Measurements from ENCODE around the gene ZNF576.
A peak's percentile ranks its signal among the peaks of the same experiment; 100 is the strongest.

Gene ZNF576

DNA sequence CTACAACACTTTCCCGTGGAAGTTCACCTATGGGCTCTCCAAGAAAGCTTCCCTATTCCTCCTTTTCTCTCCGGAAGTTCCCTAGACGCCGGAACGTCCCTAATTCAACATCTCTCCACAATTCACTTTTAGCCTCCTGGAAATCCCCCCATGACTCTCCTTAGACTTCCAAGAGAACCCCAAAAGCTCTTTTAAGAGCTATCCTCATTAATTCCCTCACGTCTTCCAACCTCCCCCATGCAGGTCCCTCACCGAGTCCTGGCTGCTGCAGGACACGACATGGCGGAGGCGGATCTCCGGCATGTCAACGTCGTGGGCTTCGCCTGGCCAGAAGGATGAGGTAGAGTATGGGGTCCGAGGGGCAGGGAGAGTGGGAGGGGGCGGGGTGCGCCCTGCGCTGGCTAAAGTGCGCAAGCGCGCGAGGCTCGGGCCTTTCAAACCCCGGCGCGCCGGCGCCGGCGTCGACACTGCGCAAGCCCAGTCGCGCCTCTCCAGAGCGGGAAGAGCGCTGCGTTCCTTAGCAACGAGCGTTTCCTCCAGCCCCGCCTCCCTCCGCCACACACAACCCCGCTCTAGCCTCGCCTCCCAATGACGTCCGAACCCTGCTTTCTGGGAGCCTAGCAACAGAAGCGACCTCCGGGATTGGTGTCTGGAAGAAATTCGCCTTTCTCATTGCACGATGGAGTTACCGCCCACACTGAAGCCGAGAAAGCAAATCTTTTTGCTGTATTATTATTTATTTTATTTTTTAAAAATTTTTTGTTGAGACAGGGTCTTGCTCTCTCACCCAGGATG lies 21.0 kb upstream of the ZNF576 start, which contains the start of the genes PINLYP and XRCC1:
PINLYP (plus strand) TSS at position 646 of the 795 bp plus-strand sequence. CDS start 1,391 bp downstream, outside the sequence.
XRCC1 (minus strand) TSS at position 372 of the 795 bp plus-strand sequence; CDS start at position 303, 69 bp downstream.
- Histone ChIP-seq H2AFZ (ENCODE audit: low read length) (peak within 1 kb of the TSS; percentile 87), H3K27ac (replicated peaks; ENCODE audit: low read length) (peak within 1 kb of the TSS; percentile 70), H3K4me2 (ENCODE audit: insufficient read depth, low read length, poor library complexity, severe bottlenecking) (peak within 1 kb of the TSS; percentile 75), H3K79me1 (ENCODE audit: low read depth, low read length) (peaks cover 4% of the 10 kb centered on the region), H3K27me3 (ENCODE audit: control insufficient read depth in 3 of 3, insufficient read depth in 3 of 3, low read depth in 1 of 3, low read length in 3 of 3) (no peaks in the 10 kb centered on the region), H2BK120ac (ENCODE audit: low read depth, low read length) (peak within 1 kb of the TSS; percentile 30), H3K36me3 (replicated peaks in 1 of 2; ENCODE audit: control insufficient read depth in 2 of 2, insufficient read depth in 2 of 2, low read length in 2 of 2) (peaks cover 4 to 36% of the 10 kb centered on the region in 2 donors), H3K14ac (ENCODE audit: low read length) (no peak within 1 kb of the TSS), H3K18ac (ENCODE audit: low read length) (peak within 1 kb of the TSS; percentile 61), H3K9me3 (replicated peaks in 1 of 2; ENCODE audit: control insufficient read depth in 2 of 2, insufficient read depth in 1 of 2, low read depth in 1 of 2, low read length in 2 of 2) (no peaks in the 10 kb centered on the region), H2BK15ac (ENCODE audit: low read length) (peak within 1 kb of the TSS; percentile 87), H2AK5ac (ENCODE audit: low read depth, low read length) (peak within 1 kb of the TSS; percentile 85), H3K23ac (ENCODE audit: low read depth, low read length, poor library complexity) (peak within 1 kb of the TSS; percentile 50), H2BK12ac (ENCODE audit: low read length) (no peak within 1 kb of the TSS), H3K4ac (ENCODE audit: low read length) (peak within 1 kb of the TSS; percentile 90), H2BK5ac (ENCODE audit: low read length) (peak within 1 kb of the TSS; percentile 93), H4K91ac (ENCODE audit: low read depth, low read length, poor library complexity) (peak within 1 kb of the TSS; percentile 57), H4K8ac (ENCODE audit: low read depth, low read length) (peak within 1 kb of the TSS; percentile 96), H3K4me3 (ENCODE audit: low read length in 2 of 2) (peak within 1 kb of the TSS; percentile 82 to 93), H3K4me1 (ENCODE audit: control insufficient read depth in 2 of 2, insufficient read depth in 1 of 2, low read depth in 1 of 2, low read length in 2 of 2) (peaks cover 8 to 12% of the 10 kb centered on the region in 2 donors), H3K9ac (ENCODE audit: low read depth, low read length, poor library complexity) (peak within 1 kb of the TSS; percentile 96)
- WGBS, 2 donors (ENCODE audit: extremely low coverage in 2 of 2, insufficient read length in 2 of 2, insufficient replicate concordance in 1 of 2): no CpG with 5 or more reads among the region's 51 CpGs
- DNase-seq (ENCODE audit: low spot score): peak; percentile 97

DNA sequence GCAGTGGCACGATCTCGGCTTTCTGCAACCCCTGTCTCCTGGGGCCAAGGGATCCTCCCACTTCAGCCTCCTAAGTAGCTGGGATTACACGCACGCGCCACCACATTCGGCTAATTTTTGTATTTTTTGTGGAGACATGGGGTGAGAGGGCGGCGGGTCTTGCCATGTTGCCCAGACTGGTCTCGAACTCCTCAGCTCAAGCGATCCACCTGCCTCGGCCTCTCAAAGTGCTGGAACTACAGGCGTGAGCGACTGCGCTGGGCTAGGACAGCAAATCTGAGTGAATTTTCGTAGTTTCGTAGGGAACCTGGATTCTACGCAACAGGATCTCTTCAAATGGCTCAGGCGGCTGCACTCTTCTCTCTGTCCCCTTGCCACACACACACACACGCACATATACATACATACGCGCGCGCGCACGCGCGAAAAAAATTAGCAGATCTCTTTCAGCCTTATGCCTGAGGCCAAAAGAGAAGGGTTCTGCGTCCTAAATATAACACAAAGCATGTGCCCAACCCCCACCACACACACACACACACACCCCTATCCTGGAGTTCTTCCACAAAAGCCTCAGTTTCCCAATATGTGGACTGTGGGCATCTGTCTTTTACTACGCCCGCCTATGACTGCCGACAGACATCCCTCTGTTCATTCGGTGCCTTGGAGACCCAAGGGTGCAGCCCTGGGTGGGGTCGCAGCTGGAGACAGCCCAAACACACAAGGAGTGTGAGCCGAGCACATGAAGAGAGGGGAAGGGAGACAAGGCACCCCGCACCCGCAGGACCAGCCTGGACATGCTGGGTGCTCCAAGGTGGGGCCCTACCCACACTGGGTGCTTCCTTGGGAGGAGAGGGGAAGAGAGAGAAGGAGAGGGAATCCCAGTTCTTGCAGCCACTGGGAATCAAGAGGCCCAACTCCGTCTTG lies 20.2 kb upstream of the ZNF576 start:
- no peak overlapping the region for H3K23ac ChIP-seq (ENCODE audit: low read depth, low read length, poor library complexity)
- H3K27ac ChIP-seq (replicated peaks; ENCODE audit: low read length): peak overlapping the region; percentile 70
- peak overlapping the region in 1 of 2 donors; percentile 30 for H3K4me3 ChIP-seq (ENCODE audit: low read length in 2 of 2)
- 100% methylated on average over 9 of the region's 37 CpGs; no CpG with 5 or more reads in 1 of the 2 donors for WGBS, 2 donors (ENCODE audit: extremely low coverage in 2 of 2, insufficient read length in 2 of 2, insufficient replicate concordance in 1 of 2)
- H3K4me1 ChIP-seq (ENCODE audit: control insufficient read depth in 2 of 2, insufficient read depth in 1 of 2, low read depth in 1 of 2, low read length in 2 of 2): peaks cover 8 to 15% of the 10 kb centered on the region in 2 donors
- H3K27me3 ChIP-seq (ENCODE audit: control insufficient read depth in 3 of 3, insufficient read depth in 3 of 3, low read depth in 1 of 3, low read length in 3 of 3): no peaks in the 10 kb centered on the region
- H2BK15ac ChIP-seq (ENCODE audit: low read length): peak overlapping the region; percentile 87
- peak overlapping the region; percentile 90 for H3K4ac ChIP-seq (ENCODE audit: low read length)
- no peak overlapping the region for H3K14ac ChIP-seq (ENCODE audit: low read length)
- peak overlapping the region; percentile 57 for H4K91ac ChIP-seq (ENCODE audit: low read depth, low read length, poor library complexity)
- H3K4me2 ChIP-seq (ENCODE audit: insufficient read depth, low read length, poor library complexity, severe bottlenecking): peak overlapping the region; percentile 43
- H2BK120ac ChIP-seq (ENCODE audit: low read depth, low read length): peak overlapping the region; percentile 30
- no peaks in the 10 kb centered on the region for H3K9me3 ChIP-seq (replicated peaks in 1 of 2; ENCODE audit: control insufficient read depth in 2 of 2, insufficient read depth in 1 of 2, low read depth in 1 of 2, low read length in 2 of 2)
- peaks cover 4% of the 10 kb centered on the region for H3K79me1 ChIP-seq (ENCODE audit: low read depth, low read length)
- peak overlapping the region; percentile 93 for H2BK5ac ChIP-seq (ENCODE audit: low read length)
- DNase-seq (ENCODE audit: low spot score): no peak
- H2BK12ac ChIP-seq (ENCODE audit: low read length): no peak overlapping the region
- peak overlapping the region; percentile 87 for H2AFZ ChIP-seq (ENCODE audit: low read length)
- peak overlapping the region; percentile 61 for H3K18ac ChIP-seq (ENCODE audit: low read length)
- peak overlapping the region; percentile 96 for H4K8ac ChIP-seq (ENCODE audit: low read depth, low read length)
- peak overlapping the region; percentile 85 for H2AK5ac ChIP-seq (ENCODE audit: low read depth, low read length)
- H3K36me3 ChIP-seq (replicated peaks in 1 of 2; ENCODE audit: control insufficient read depth in 2 of 2, insufficient read depth in 2 of 2, low read length in 2 of 2): peaks cover 4 to 29% of the 10 kb centered on the region in 2 donors
- H3K9ac ChIP-seq (ENCODE audit: low read depth, low read length, poor library complexity): peak overlapping the region; percentile 73

DNA sequence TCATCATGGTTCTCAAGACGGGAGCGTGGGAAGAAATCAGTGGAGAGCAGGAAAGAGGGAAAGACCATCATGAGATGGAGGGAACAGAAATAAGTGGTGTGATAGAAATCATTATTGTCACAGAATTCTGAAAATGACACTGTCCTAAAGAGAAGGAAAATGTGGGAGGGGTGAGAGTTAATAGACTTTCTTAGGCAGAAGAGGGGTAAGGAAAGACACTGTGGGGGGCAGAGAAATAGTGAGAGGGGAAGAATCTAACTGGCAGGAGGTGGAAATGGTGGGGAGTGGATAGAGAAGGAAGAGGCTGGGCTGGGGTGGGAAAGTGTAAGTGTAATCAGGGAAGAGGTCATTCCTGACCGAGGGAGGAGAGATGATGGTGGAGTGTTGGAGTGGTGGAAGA lies 17.6 kb upstream of the ZNF576 start:
- Histone ChIP-seq H4K91ac (ENCODE audit: low read depth, low read length, poor library complexity) (no peak overlapping the region), H3K4me2 (ENCODE audit: insufficient read depth, low read length, poor library complexity, severe bottlenecking) (no peak overlapping the region), H2AFZ (ENCODE audit: low read length) (no peak overlapping the region), H3K18ac (ENCODE audit: low read length) (no peak overlapping the region), H3K79me1 (ENCODE audit: low read depth, low read length) (peaks cover 4% of the 10 kb centered on the region), H3K4me1 (ENCODE audit: control insufficient read depth in 2 of 2, insufficient read depth in 1 of 2, low read depth in 1 of 2, low read length in 2 of 2) (peaks cover 8 to 16% of the 10 kb centered on the region in 2 donors), H3K27me3 (ENCODE audit: control insufficient read depth in 3 of 3, insufficient read depth in 3 of 3, low read depth in 1 of 3, low read length in 3 of 3) (no peaks in the 10 kb centered on the region), H3K4me3 (ENCODE audit: low read length in 2 of 2) (no peak overlapping the region), H3K4ac (ENCODE audit: low read length) (no peak overlapping the region), H2AK5ac (ENCODE audit: low read depth, low read length) (no peak overlapping the region), H3K14ac (ENCODE audit: low read length) (peak overlapping the region; percentile 84), H4K8ac (ENCODE audit: low read depth, low read length) (no peak overlapping the region), H3K9ac (ENCODE audit: low read depth, low read length, poor library complexity) (no peak overlapping the region), H3K9me3 (replicated peaks in 1 of 2; ENCODE audit: control insufficient read depth in 2 of 2, insufficient read depth in 1 of 2, low read depth in 1 of 2, low read length in 2 of 2) (no peaks in the 10 kb centered on the region), H3K23ac (ENCODE audit: low read depth, low read length, poor library complexity) (peak overlapping the region; percentile 49), H3K27ac (replicated peaks; ENCODE audit: low read length) (no peak overlapping the region), H2BK120ac (ENCODE audit: low read depth, low read length) (no peak overlapping the region), H2BK5ac (ENCODE audit: low read length) (no peak overlapping the region), H2BK15ac (ENCODE audit: low read length) (no peak overlapping the region), H3K36me3 (replicated peaks in 1 of 2; ENCODE audit: control insufficient read depth in 2 of 2, insufficient read depth in 2 of 2, low read length in 2 of 2) (peaks cover 2 to 4% of the 10 kb centered on the region in 2 donors), H2BK12ac (ENCODE audit: low read length) (no peak overlapping the region)
- DNase-seq (ENCODE audit: low spot score): no peak
- no CpG with 5 or more reads among the region's 3 CpGs for WGBS, 2 donors (ENCODE audit: extremely low coverage in 2 of 2, insufficient read length in 2 of 2, insufficient replicate concordance in 1 of 2)
